BJ (cell line): ENCODE data around the gene SEC11A. TPM values are rescaled to one million over a fixed set of nuclear protein-coding genes. Genes with fewer than 3 reads are reported as not detected.
A peak's percentile ranks its signal among the peaks of the same experiment; 100 is the strongest.

Source experiments
- CTCF ChIA-PET: fragments of 350-600 bp; formaldehyde crosslinking; extraction: SDS; loops from one replicate; lab custom pipeline; 2021; ENCODE audit warnings: antibody characterized with exemption, inconsistent platforms; lab: Yijun Ruan, JAX
- POLR2A ChIA-PET: fragments of 300-600 bp; sonication (Branson Sonifier 250); formaldehyde crosslinking; extraction: SDS; loops from one replicate; lab custom pipeline; 2021; ENCODE audit warnings: antibody characterized with exemption; lab: Charles Lee
- DNase-seq: peaks from one replicate; pipeline ENCODE4 v3.0.0-alpha.2; 2011; ENCODE audit warnings: low read depth
- H3K27me3 ChIP-seq: 2 replicates; pipeline ENCODE4 v1.6.0; 2011; ENCODE audit warnings: low read length; ENCODE audit not compliant: control insufficient read depth, insufficient read depth
- H3K36me3 ChIP-seq: 2 replicates; pipeline ENCODE4 v1.5.1; 2011; ENCODE audit warnings: low read length; ENCODE audit not compliant: control insufficient read depth, insufficient read depth
- H3K4me3 ChIP-seq: 2 replicates; pipeline ENCODE4 v1.5.1; 2011; ENCODE audit warnings: low read depth, mild to moderate bottlenecking, control low read depth, low read length
- CTCF ChIP-seq: IDR thresholded peaks from 2 replicates; pipeline ENCODE4 v1.5.1; 2011; ENCODE audit warnings: low read depth, mild to moderate bottlenecking, control low read depth, inconsistent platforms, low read length, moderate library complexity; ENCODE audit not compliant: insufficient read depth
- polyA plus RNA-seq: library from polyadenylated mRNA; depleted of rRNA; stranded (reverse); fragments of >200 nt; gene quantifications from 2 replicates; pipeline ENCODE4 v1.2.3, GENCODE V29; 2011

SEC11A gene
- polyA plus RNA-seq, 1 experiment: 90.7 TPM

- CTCF ChIA-PET: interaction anchor here (0.6 to 1.3 kb wide), 3 partner anchors 17 to 72 kb away, joined by 3 to 4 read pairs (median 3); no protein-coding TSS in a partner anchor
- no peak for TF ChIP-seq CTCF
- POLR2A ChIA-PET: interaction anchor here (0.5 to 0.6 kb wide), 2 partner anchors 10 to 19 kb away, joined by 3 to 17 read pairs; no protein-coding TSS in a partner anchor
- Histone ChIP-seq H3K4me3 (no peak overlapping the region), H3K27me3 (no peaks in the 10 kb centered on the region), H3K36me3 (no peaks in the 10 kb centered on the region)
- DNase-seq: peak; percentile 56
Measured at GRCh38 chr15:84671211-84671610, 44.7 kb downstream of the SEC11A start.

GRCh38 chr15:84669726-84670125 lies 46.2 kb downstream of the SEC11A start:
- POLR2A ChIA-PET: no interaction called here
- CTCF ChIA-PET: interaction anchor here (1.0 kb wide), 1 partner anchor 16 kb away, joined by 4 read pairs; the partner anchor contains the start of gene WDR73

DNA sequence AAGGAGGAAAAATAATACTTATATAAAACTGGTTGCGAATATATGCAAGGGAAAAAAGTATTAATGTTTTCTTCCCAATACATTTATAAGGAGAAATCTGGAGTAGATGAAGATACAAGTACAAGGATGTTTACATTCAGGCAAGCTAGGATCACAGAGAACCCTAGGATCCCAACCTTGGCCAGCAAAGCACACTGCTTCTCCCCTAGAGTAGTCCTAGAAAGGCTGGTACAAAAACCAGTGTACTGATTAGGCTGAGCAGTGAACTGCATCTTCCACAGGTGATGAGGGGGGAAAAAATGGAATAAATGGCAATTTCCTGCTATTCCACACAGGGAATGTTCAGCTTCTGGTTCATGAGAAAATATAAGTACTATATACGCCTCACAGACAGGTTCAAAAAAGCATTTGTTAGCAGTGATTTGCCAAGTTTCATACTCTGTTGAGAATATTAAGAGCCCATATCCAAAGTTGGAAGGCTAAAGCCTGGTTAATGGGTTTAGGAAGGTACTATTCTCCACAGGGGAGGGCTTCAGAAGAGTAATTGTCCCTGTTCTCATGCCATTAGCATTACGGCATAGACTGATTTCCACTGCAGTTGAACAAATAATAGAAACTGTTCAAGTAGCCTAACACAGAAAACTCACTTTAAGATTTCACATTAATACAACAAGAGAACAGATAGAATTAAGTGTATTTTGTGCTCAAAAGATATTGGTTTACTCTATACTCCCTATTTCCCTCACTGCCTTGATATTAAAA lies 47.5 kb downstream of the SEC11A start:
- DNase-seq: no peak
- ChIA-PET POLR2A (interaction anchor here (0.6 kb wide), 1 partner anchor 15 kb away, joined by 7 read pairs; the partner anchor contains the start of gene WDR73), CTCF (interaction anchor here (0.7 to 1.0 kb wide), 4 partner anchors 12 to 259 kb away, joined by 3 to 4 read pairs (median 3); partner anchors contain the start of gene WDR73)
- Histone ChIP-seq H3K27me3 (no peaks in the 10 kb centered on the region), H3K36me3 (0 out of 2 replicates have a peak, but pooled peaks cover 2% of the 10 kb centered on the region), H3K4me3 (no peak overlapping the region)
- no peak for TF ChIP-seq CTCF

More at GRCh38 chr15:84669726-84670125, 46.2 kb downstream of the SEC11A start:
- no peaks in the 10 kb centered on the region for H3K27me3 ChIP-seq
- H3K4me3 ChIP-seq: no peak overlapping the region
- 0 out of 2 replicates have a peak, but pooled peaks cover 2% of the 10 kb centered on the region for H3K36me3 ChIP-seq
- no peak for TF ChIP-seq CTCF
- DNase-seq: no peak

DNA sequence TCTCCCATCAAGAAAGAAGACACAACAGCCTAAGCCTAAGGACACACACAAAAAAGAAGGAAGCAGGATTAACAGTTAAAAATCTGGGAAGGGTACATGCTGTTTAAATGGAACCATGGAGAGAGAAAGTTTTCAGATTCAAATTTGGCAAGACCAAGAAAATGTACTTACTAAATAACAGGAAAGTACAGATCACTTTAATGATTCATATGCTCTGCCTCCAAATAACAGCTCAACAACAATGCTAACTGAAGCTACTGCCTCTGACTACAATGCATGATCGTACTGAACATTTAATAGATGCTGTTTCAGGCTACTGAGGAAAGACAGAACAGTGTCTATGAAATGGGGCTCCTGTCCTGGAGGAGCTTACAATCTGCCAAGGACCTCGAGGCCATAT lies 49.6 kb downstream of the SEC11A start:
- Histone ChIP-seq H3K27me3 (no peaks in the 10 kb centered on the region), H3K36me3 (0 out of 2 replicates have a peak, but pooled peaks cover 2% of the 10 kb centered on the region), H3K4me3 (no peak overlapping the region)
- TF ChIP-seq CTCF: no peak
- no peak for DNase-seq
- CTCF ChIA-PET: no interaction called here
- POLR2A ChIA-PET: no interaction called here

- H3K36me3 ChIP-seq: 0 out of 2 replicates have a peak, but pooled peaks cover 2% of the 10 kb centered on the region
- no peak for TF ChIP-seq CTCF
- DNase-seq: no peak
- POLR2A ChIA-PET: interaction anchor here (0.7 kb wide), 1 partner anchor 10 kb away, joined by 17 read pairs; no protein-coding TSS in a partner anchor
- no peaks in the 10 kb centered on the region for H3K27me3 ChIP-seq
- CTCF ChIA-PET: no interaction called here
- H3K4me3 ChIP-seq: no peak overlapping the region
Measured at GRCh38 chr15:84661001-84661400, 54.9 kb downstream of the SEC11A start.
